ENCODE data around the gene BDKRB1. TPM values are rescaled to one million over a fixed set of nuclear protein-coding genes. Genes with fewer than 3 reads are reported as not detected.

Gene BDKRB1
- total RNA-seq, result not detected
- long read RNA-seq, result 0 reads

GRCh38 chr14:96255501-96256366, at the start of gene BDKRB1:
Gene BDKRB1, plus strand, starts transcription at chr14:96256210. Its CDS starts 7,473 bp downstream, at chr14:96263683.
- no peak for DNase-seq
- intact Hi-C loops (cut with DNase I), result no loop called here
- ATAC-seq (ENCODE audit: poor library complexity), result no peak

GRCh38 chr14:96206461-96206860, 49.5 kb upstream of the BDKRB1 start:
- intact Hi-C loops (cut with DNase I), result no loop called here
- no peak for ATAC-seq (ENCODE audit: poor library complexity)
- DNase-seq, result no peak

DNA sequence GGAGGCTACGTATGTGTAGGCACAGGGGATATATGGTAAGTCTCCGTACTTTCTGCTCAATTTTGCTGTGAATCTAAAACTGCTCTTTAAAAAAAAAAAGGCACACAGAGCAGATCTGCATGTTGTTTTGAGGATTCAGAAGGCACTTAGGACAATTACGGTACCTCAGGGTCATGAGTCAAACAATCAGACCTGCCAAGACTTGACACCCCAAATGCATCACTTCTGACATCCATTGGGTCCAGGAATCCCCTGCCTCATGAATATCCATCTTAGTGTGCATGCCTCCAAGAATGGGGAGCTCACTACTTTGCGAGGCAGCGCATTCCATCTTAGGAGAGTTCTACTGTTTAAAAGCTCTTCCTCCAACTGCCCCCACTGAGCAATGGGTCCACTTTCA, 48.3 kb upstream of the BDKRB1 start:
- DNase-seq (no peak), ATAC-seq (ENCODE audit: poor library complexity) (no peak)
- intact Hi-C loops (cut with DNase I), result no loop called here

DNA sequence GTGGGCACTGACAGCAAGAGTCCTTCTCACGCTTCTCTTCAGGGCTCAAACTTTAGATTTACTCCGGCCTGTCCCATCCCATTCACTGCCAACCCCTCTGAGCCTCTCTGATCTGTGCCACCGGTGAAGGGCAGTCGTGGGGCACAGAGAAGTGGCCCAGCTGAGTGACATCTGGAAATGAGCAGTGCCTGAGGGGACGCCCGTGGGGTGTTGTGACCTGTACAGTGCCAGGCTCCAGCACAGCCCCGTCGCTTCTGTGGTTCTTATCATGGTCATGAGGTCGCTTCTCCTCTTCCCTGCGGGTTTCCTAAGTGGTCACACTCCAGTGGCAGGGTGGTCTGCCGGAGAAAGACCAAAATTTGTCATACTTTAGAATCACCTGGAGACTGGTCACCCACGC, 47.3 kb upstream of the BDKRB1 start:
- intact Hi-C loops (cut with DNase I), result no loop called here
- ATAC-seq (ENCODE audit: poor library complexity), result no peak
- DNase-seq, result no peak

GRCh38 chr14:96212140-96212539, 43.9 kb upstream of the BDKRB1 start:
- DNase-seq (no peak), ATAC-seq (ENCODE audit: poor library complexity) (no peak)
- intact Hi-C loops (cut with DNase I), result no loop called here

DNA sequence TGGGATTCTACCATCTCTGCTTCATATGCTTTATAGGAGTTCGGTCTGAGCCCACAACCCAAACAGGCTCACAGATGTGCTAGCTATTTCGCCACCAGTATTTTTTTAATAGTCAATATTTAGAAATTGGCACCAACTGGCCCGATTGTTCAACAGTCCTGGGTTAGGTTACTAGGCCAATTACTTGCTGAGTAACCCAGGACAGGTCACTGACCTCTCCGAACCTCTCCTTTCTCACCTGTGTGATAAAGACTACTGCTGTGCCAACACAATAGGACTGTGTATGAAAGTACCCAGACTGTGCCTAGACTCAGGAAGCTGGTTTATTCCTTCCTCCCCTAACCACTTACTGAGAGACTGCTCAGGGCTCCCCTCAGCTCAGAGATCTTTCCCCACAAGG, 43.1 kb upstream of the BDKRB1 start:
- ATAC-seq (ENCODE audit: poor library complexity), result no peak
- intact Hi-C loops (cut with DNase I), result no loop called here
- DNase-seq, result no peak

GRCh38 chr14:96213871-96214465, 42.0 kb upstream of the BDKRB1 start:
- intact Hi-C loops (cut with DNase I), result no loop called here
- no peak for ATAC-seq (ENCODE audit: poor library complexity)
- DNase-seq, result no peak

DNA sequence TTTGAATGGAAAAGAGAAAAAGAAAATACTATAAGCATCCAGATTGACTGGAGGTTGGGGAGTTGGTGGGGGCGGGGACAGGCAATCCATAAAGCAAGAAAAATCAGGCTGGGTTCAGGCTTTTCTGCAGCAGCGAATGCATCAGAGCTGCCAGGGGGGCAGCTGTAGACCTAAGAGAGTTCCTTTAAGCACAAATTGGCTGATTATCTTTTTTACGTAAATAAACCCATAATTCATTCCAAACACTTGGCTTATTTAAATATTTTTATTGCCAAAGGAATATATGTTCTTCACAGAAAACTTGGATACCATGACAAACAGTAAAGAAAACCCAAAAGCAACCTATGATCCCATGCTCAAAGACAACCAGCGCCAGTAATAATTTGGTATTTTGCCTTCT, 41.2 kb upstream of the BDKRB1 start:
- intact Hi-C loops (cut with DNase I), result no loop called here
- DNase-seq (no peak), ATAC-seq (ENCODE audit: poor library complexity) (no peak)

- intact Hi-C loops (cut with DNase I), result no loop called here
- DNase-seq, result no peak
- no peak for ATAC-seq (ENCODE audit: poor library complexity)
These were observed 40.4 kb upstream of the BDKRB1 start for GRCh38 chr14:96215452-96216244.

DNA sequence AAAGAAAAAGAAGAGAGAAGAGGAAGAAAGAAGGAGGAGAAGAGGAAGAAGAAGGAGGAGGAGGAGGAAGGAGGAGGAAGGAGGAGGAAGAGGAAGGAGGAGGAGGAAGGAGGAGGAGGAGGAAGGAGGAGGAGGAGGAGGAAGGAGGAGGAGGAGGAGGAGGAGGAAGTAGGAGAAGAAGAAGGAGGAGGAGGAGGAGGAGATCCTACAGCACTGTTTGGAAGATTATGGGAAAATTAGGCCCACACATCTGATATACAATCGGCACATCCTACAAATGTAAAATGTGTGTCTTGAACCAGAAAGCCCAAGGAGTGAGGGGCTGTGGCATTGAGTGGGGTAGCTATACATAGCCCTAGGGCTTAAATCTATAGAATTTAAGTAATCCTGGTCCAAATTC, 39.4 kb upstream of the BDKRB1 start:
- DNase-seq (no peak), ATAC-seq (ENCODE audit: poor library complexity) (no peak)
- intact Hi-C loops (cut with DNase I), result no loop called here

DNA sequence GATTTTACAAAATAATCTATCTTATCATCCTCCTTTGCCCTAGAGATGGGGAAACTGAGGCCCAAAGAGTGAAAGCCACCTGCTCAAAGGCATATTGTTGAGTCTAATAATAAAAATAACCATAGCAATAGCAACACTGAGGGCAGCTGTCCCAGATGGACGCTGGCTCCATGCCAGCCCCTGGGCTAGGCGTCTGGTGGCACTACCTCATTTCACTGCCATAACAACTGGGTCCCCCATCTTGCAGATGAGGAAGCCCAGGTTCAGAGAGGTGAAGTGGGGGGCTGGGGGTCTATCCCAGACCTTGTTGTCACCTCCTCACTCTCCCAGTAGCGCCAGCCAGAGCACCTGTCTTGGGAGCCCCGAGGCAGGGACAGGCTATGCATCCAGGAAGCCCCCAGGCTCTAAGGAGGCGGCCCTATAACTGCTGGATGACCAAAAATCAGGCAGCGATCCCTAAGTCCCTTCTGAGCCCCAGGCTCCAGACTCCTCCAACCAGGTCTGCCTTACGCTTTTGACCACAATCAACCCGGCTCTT, 38.6 kb upstream of the BDKRB1 start:
- no peak for DNase-seq
- intact Hi-C loops (cut with DNase I), result no loop called here
- ATAC-seq (ENCODE audit: poor library complexity), result no peak

DNA sequence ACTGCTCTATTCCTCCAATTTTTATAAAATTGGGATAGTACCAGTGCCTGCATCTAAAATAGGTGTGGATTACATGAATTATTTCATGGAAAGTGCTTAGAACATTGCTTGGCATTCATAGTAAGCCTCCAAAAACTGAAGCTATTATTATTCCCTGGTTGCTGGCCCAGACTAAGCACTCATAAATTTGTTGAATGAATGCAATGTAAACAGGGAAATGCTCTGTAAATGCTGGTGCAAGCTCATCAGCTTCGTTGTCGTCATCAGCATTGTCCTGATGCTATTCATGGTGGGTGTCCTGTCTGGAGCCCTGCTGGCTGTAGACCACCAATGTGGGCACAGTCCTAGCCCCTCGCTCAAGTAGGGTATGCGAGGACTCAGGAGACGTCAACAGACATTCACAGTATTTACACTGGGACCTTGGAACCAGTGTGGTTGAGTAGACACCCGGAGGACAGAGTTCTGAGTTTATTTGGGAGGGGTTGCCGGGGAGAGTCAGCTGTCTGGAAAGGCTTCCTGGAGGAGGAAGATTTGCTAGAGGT, 34.8 kb upstream of the BDKRB1 start:
- no peak for DNase-seq
- intact Hi-C loops (cut with DNase I), result no loop called here
- no peak for ATAC-seq (ENCODE audit: poor library complexity)

DNA sequence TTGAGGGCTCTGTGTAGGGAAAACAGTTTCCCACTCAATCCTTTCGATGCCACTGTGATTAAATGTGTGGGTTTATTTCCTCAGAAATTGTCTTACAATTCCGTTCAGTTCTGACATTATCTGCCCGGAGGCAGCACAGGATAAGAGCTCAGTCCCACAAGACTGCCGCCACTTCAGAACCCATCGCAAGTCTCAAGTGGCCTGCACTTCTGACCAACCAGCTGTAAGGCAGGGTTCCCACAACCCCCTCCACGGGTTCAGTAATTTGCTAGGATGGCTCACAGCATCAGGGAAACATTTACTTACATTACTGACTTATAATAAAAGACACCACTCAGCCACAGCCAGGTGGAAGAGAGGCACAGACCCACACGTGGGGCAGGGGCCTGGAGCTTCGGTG, 34.2 kb upstream of the BDKRB1 start:
- intact Hi-C loops (cut with DNase I), result no loop called here
- ATAC-seq (ENCODE audit: poor library complexity) (no peak), DNase-seq (no peak)

GRCh38 chr14:96224480-96225096, 31.4 kb upstream of the BDKRB1 start:
- DNase-seq (no peak), ATAC-seq (ENCODE audit: poor library complexity) (peak; percentile 12)
- intact Hi-C loops (cut with DNase I), result no loop called here

GRCh38 chr14:96225213-96225612, 30.8 kb upstream of the BDKRB1 start:
- intact Hi-C loops (cut with DNase I), result no loop called here

GRCh38 chr14:96225745-96226151, 30.3 kb upstream of the BDKRB1 start:
- no peak for DNase-seq
- intact Hi-C loops (cut with DNase I), result no loop called here
- peak; percentile 12 for ATAC-seq (ENCODE audit: poor library complexity)

More at GRCh38 chr14:96225213-96225612, 30.8 kb upstream of the BDKRB1 start:
- DNase-seq (no peak), ATAC-seq (ENCODE audit: poor library complexity) (no peak)

GRCh38 chr14:96227428-96227827, 28.6 kb upstream of the BDKRB1 start:
- DNase-seq (no peak), ATAC-seq (ENCODE audit: poor library complexity) (no peak)
- intact Hi-C loops (cut with DNase I), result no loop called here

GRCh38 chr14:96229315-96229714, 26.7 kb upstream of the BDKRB1 start:
- intact Hi-C loops (cut with DNase I), result no loop called here
- DNase-seq (no peak), ATAC-seq (ENCODE audit: poor library complexity) (no peak)

- DNase-seq (no peak), ATAC-seq (ENCODE audit: poor library complexity) (no peak)
- intact Hi-C loops (cut with DNase I), result no loop called here
These were observed 25.0 kb upstream of the BDKRB1 start for GRCh38 chr14:96231056-96231455.
